HCT116 (cell line): ENCODE measurements around the gene MTHFSD. TPM values are rescaled to one million over a fixed set of nuclear protein-coding genes. Genes with fewer than 3 reads are reported as not detected.

Experiments used
- ATAC-seq: fragments of 200-7000 bp; cut with Tn5 transposase; 2 replicates; pipeline ENCODE4 v1.9.1; 2020; ENCODE audit warnings: mild to moderate bottlenecking, moderate library complexity
- BruUV-seq: library from RNA; stranded (reverse); fragments of 400-500 nt; replicated peaks from 2 replicates; lab custom pipeline; 2021; lab: Mats Ljungman, UMichigan
- CTCF ChIA-PET: fragments of 300-600 bp; sonication (Branson Sonifier 250); formaldehyde crosslinking; loops from one replicate; lab custom pipeline; 2021; ENCODE audit warnings: antibody characterized with exemption; lab: Charles Lee
- POLR2A ChIA-PET: fragments of 300-600, 350-600 bp; sonication (Branson Sonifier 250); formaldehyde crosslinking; loops from one replicate; lab custom pipeline; 2021; ENCODE audit warnings: antibody characterized with exemption; lab: Charles Lee
- RAD21 ChIA-PET, 2 experiments: fragments of 300-600 bp; sonication (Branson Sonifier 250); formaldehyde crosslinking; loops; one replicate each; lab custom pipeline; 2023; ENCODE audit warnings: low total read pairs in 2 of 2; ENCODE audit not compliant: uncharacterized antibody in 2 of 2, unreplicated experiment in 2 of 2, low non-redundant PET in 1 of 2; lab: Charles Lee
- DNase-seq: peaks from one replicate; pipeline ENCODE4 v3.0.0-alpha.2; 2010; ENCODE audit warnings: low read depth, low spot score
- H2AFZ ChIP-seq: fragments of 200-600 bp; shearing (Covaris generic), sonication (generic); 2 replicates; pipeline ENCODE4 v1.6.1; 2017; ENCODE audit warnings: low read depth, mixed run types, mixed read lengths, antibody characterized with exemption, low read length; ENCODE audit not compliant: poor library complexity, severe bottlenecking
- H3K27ac ChIP-seq: 2 replicates; pipeline ENCODE4 v1.5.1; 2012; ENCODE audit warnings: low read depth, low read length
- H3K27me3 ChIP-seq: fragments of 200-600 bp; sonication (generic); 2 replicates; pipeline ENCODE4 v1.6.1; 2016; ENCODE audit warnings: mixed run types, low read length, mixed read lengths; ENCODE audit not compliant: insufficient read depth
- H3K36me3 ChIP-seq, 2 experiments: fragments of 200-500 bp in 1 of 2; fragments of 200-600 bp in 1 of 2; sonication (Bioruptor generic) in 1 of 2; sonication (generic) in 1 of 2; 2 replicates each; pipeline versions ENCODE4 v1.5.1 to v1.6.1; 2014 to 2016; ENCODE audit warnings: low read length in 2 of 2, inconsistent platforms in 1 of 2, mixed read lengths in 1 of 2, mixed run types in 1 of 2; ENCODE audit not compliant: insufficient read depth in 2 of 2, control insufficient read depth in 1 of 2
- H3K4me1 ChIP-seq, 2 experiments: fragments of 200-600 bp in 1 of 2; sonication (generic) in 1 of 2; 2 replicates each; pipeline versions ENCODE4 v1.5.1 to v1.6.1; 2012 to 2017; ENCODE audit warnings: low read length in 2 of 2, inconsistent platforms in 1 of 2, mild to moderate bottlenecking in 1 of 2, mixed read lengths in 1 of 2, mixed run types in 1 of 2, moderate library complexity in 1 of 2; ENCODE audit not compliant: insufficient read depth in 2 of 2, control insufficient read depth in 1 of 2
- H3K4me2 ChIP-seq: fragments of 200-600 bp; sonication (generic); 2 replicates; pipeline ENCODE4 v1.6.1; 2017; ENCODE audit warnings: mixed run types, low read length, mixed read lengths
- H3K4me3 ChIP-seq, 2 experiments: fragments of 200-600 bp in 1 of 2; sonication (generic) in 1 of 2; replicated peaks in 1 of 2; 2 replicates each; pipeline ENCODE4 v1.5.1; 2011 to 2016; ENCODE audit warnings: low read length in 2 of 2, control low read depth in 1 of 2, low read depth in 1 of 2, mild to moderate bottlenecking in 1 of 2, mixed read lengths in 1 of 2, mixed run types in 1 of 2
- H3K79me2 ChIP-seq: fragments of 200-600 bp; sonication (generic); 2 replicates; pipeline ENCODE4 v1.6.1; 2017; ENCODE audit warnings: mild to moderate bottlenecking, mixed run types, low read length, moderate library complexity, mixed read lengths; ENCODE audit not compliant: insufficient read depth
- H3K9ac ChIP-seq: fragments of 200-600 bp; sonication (generic); 2 replicates; pipeline ENCODE4 v1.6.1; 2016; ENCODE audit warnings: low read length, mixed read lengths
- H3K9me2 ChIP-seq: fragments of 200-600 bp; sonication (generic), shearing (Covaris generic); 2 replicates; pipeline ENCODE4 v1.6.1; 2017; ENCODE audit warnings: mixed run types, mild to moderate bottlenecking, moderate library complexity; ENCODE audit not compliant: insufficient read depth
- H3K9me3 ChIP-seq, 2 experiments: fragments of 200-500 bp in 1 of 2; fragments of 200-600 bp in 1 of 2; sonication (Bioruptor generic) in 1 of 2; sonication (generic) in 1 of 2; 2 replicates each; pipeline ENCODE4 v1.6.1; 2014 to 2017; ENCODE audit warnings: low read length in 2 of 2, mixed read lengths in 2 of 2, inconsistent platforms in 1 of 2, low read depth in 1 of 2, mild to moderate bottlenecking in 1 of 2, mixed run types in 1 of 2, moderate library complexity in 1 of 2; ENCODE audit not compliant: control insufficient read depth in 1 of 2, insufficient read depth in 1 of 2
- H4K20me1 ChIP-seq: fragments of 200-600 bp; sonication (generic), shearing (Covaris generic); 2 replicates; pipeline ENCODE4 v1.6.1; 2017; ENCODE audit warnings: mixed run types, mild to moderate bottlenecking, moderate library complexity; ENCODE audit not compliant: insufficient read depth
- CBX3 ChIP-seq: IDR thresholded peaks from 2 replicates; pipeline ENCODE4 v1.6.1; 2012; ENCODE audit warnings: low read depth
- CEBPB ChIP-seq: IDR thresholded peaks from 2 replicates; pipeline ENCODE4 v1.6.1; 2012; ENCODE audit warnings: low read depth
- EGR1 ChIP-seq: IDR thresholded peaks from 2 replicates; pipeline ENCODE4 v1.6.1; 2012; ENCODE audit warnings: low read depth
- ELF1 ChIP-seq: IDR thresholded peaks from 2 replicates; pipeline ENCODE4 v1.6.1; 2012; ENCODE audit warnings: low read depth, borderline replicate concordance
- EZH2 ChIP-seq: fragments of 200-600 bp; sonication (generic); IDR thresholded peaks from 2 replicates; pipeline ENCODE4 v1.6.1; 2017; ENCODE audit warnings: antibody characterized with exemption, mixed run types
- EZH2phosphoT487 ChIP-seq: fragments of 200-600 bp; IDR thresholded peaks from 2 replicates; pipeline ENCODE4 v1.6.1; 2018; ENCODE audit warnings: antibody characterized with exemption, borderline replicate concordance
- JUND ChIP-seq: IDR thresholded peaks from 2 replicates; pipeline ENCODE4 v1.6.1; 2012
- POLR2A ChIP-seq: IDR thresholded peaks from 2 replicates; pipeline ENCODE4 v1.7.0; 2011; ENCODE audit warnings: borderline replicate concordance; ENCODE audit not compliant: insufficient read depth, insufficient read length; ENCODE audit errors: extremely low read depth
- RAD21 ChIP-seq: IDR thresholded peaks from 2 replicates; pipeline ENCODE4 v1.6.1; 2012; ENCODE audit warnings: low read depth, mild to moderate bottlenecking
- SIN3A ChIP-seq: IDR thresholded peaks from 2 replicates; pipeline ENCODE4 v1.6.1; 2012; ENCODE audit warnings: low read depth
- SP1 ChIP-seq: IDR thresholded peaks from 2 replicates; pipeline ENCODE4 v1.6.1; 2012; ENCODE audit warnings: low read depth
- TCF7L2 ChIP-seq: IDR thresholded peaks from 2 replicates; pipeline ENCODE4 v1.7.0; 2011; ENCODE audit warnings: borderline replicate concordance, inconsistent platforms; ENCODE audit not compliant: insufficient read depth, insufficient read length; ENCODE audit errors: extremely low read depth
- YY1 ChIP-seq: IDR thresholded peaks from 2 replicates; pipeline ENCODE4 v1.6.1; 2011; ENCODE audit warnings: low read length, low read depth, moderate library complexity, mild to moderate bottlenecking; ENCODE audit not compliant: insufficient replicate concordance; ENCODE audit errors: extremely low read depth
- ZFX ChIP-seq: fragments of 450-650 bp; IDR thresholded peaks from 2 replicates; pipeline ENCODE4 v1.6.1; 2017
- ZNF274 ChIP-seq: fragments of 200-500 bp; sonication (Bioruptor generic); IDR thresholded peaks from 2 replicates; pipeline ENCODE4 v1.6.1; 2014; ENCODE audit warnings: mild to moderate bottlenecking, low read depth, low read length, inconsistent platforms
- intact Hi-C: fragments of 100-400 bp; cut with micrococcal nuclease; formaldehyde crosslinking; loops from 2 replicates; pipeline ENCODE4 v1.10.0; 2022
- total RNA-seq: library from RNA; stranded (reverse); gene quantifications from one replicate; pipeline ENCODE4 v1.2.1, GENCODE V29; 2021; ENCODE audit not compliant: unreplicated experiment
- TF ChIP-seq, protein P1 (sequence below): IDR thresholded peaks from 2 replicates; pipeline ENCODE4 v1.6.1; 2012
- TF ChIP-seq, protein P2 (sequence below), 3 experiments: fragments of 200-600 bp in 1 of 3; sonication (generic) in 1 of 3; IDR thresholded peaks in 2 of 3; conservative IDR thresholded peaks in 1 of 3; 2 replicates each; pipeline ENCODE4 v1.5.1; 2012 to 2017; ENCODE audit warnings: low read depth in 2 of 3, low read length in 2 of 3, antibody characterized with exemption in 1 of 3, borderline replicate concordance in 1 of 3, control low read depth in 1 of 3, mild to moderate bottlenecking in 1 of 3, mixed read lengths in 1 of 3, mixed run types in 1 of 3, moderate library complexity in 1 of 3; ENCODE audit not compliant: insufficient read depth in 1 of 3
- TF ChIP-seq, protein P3 (sequence below): IDR thresholded peaks from 2 replicates; pipeline ENCODE4 v1.6.1; 2012; ENCODE audit warnings: low read depth
- TF ChIP-seq, protein P4 (sequence below): IDR thresholded peaks from 2 replicates; pipeline ENCODE4 v1.6.1; 2012

MTHFSD gene
- total RNA-seq, 1 experiment from 2014 or later = 33.1 TPM

DNA sequence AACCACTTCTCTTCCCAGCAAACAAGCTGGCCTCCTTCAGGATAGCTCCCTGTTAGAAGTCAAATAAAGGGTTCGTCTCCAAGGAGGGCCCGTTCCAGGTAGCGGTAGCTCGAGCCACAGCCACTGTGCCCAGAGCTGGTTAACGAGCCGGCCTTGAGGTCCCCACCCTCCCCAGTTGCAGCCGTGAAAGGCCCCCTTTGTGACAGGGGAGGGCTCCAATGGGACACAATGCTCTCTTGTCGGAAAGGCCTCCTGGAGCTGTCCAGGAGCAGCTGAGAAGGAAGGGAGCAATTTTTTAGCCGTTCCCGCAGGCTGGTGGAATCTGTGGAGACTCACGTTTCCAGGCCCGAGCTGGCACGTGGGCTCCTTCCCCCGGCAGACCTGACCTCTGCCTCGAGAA, 74.6 kb downstream of the MTHFSD start:
- DNase-seq (no peak), ATAC-seq (no peak)
- intact Hi-C loops = no loop called here
- Histone ChIP-seq H3K4me1 (peaks cover 8 to 18% of the 10 kb centered on the region in 2 experiments; a peak in 3 of 4 replicates), H3K4me2 (no peak overlapping the region), H3K9me2 (no peaks in the 10 kb centered on the region), H3K9me3 (peaks cover 6 to 14% of the 10 kb centered on the region in 2 experiments; a peak in 2 of 4 replicates), H3K4me3 (no peak overlapping the region), H3K79me2 (no peaks in the 10 kb centered on the region), H3K9ac (no peak overlapping the region), H3K27me3 (peaks cover 32% of the 10 kb centered on the region; the same call in 1 of the 2 replicates), H2AFZ (no peak overlapping the region), H3K27ac (no peak overlapping the region), H4K20me1 (no peaks in the 10 kb centered on the region), H3K36me3 (no peaks in the 10 kb centered on the region)
- TF ChIP-seq SP1 = no peak
- TF ChIP-seq CEBPB = no peak
- TF ChIP-seq, protein P1, sequence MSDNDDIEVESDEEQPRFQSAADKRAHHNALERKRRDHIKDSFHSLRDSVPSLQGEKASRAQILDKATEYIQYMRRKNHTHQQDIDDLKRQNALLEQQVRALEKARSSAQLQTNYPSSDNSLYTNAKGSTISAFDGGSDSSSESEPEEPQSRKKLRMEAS = no peak
- TF ChIP-seq EZH2phosphoT487 = no peak
- no peak for TF ChIP-seq SIN3A
- no peak for TF ChIP-seq ZFX
- TF ChIP-seq EZH2 = no peak
- no peak for TF ChIP-seq ZNF274
- no peak for TF ChIP-seq EGR1
- TF ChIP-seq, protein P2, sequence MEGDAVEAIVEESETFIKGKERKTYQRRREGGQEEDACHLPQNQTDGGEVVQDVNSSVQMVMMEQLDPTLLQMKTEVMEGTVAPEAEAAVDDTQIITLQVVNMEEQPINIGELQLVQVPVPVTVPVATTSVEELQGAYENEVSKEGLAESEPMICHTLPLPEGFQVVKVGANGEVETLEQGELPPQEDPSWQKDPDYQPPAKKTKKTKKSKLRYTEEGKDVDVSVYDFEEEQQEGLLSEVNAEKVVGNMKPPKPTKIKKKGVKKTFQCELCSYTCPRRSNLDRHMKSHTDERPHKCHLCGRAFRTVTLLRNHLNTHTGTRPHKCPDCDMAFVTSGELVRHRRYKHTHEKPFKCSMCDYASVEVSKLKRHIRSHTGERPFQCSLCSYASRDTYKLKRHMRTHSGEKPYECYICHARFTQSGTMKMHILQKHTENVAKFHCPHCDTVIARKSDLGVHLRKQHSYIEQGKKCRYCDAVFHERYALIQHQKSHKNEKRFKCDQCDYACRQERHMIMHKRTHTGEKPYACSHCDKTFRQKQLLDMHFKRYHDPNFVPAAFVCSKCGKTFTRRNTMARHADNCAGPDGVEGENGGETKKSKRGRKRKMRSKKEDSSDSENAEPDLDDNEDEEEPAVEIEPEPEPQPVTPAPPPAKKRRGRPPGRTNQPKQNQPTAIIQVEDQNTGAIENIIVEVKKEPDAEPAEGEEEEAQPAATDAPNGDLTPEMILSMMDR (IDR thresholded peaks at IDR 0.05 in 2 of 3, conservative IDR thresholded peaks at IDR 0.05 in 1 of 3; ENCODE audit: borderline replicate concordance in 1 of 3, insufficient read depth in 1 of 3, low read depth in 2 of 3, low read length in 2 of 3) = no peak
- TF ChIP-seq YY1 = no peak
- no peak for TF ChIP-seq JUND
- no peak for TF ChIP-seq TCF7L2
- TF ChIP-seq RAD21 = no peak
- TF ChIP-seq, protein P3, sequence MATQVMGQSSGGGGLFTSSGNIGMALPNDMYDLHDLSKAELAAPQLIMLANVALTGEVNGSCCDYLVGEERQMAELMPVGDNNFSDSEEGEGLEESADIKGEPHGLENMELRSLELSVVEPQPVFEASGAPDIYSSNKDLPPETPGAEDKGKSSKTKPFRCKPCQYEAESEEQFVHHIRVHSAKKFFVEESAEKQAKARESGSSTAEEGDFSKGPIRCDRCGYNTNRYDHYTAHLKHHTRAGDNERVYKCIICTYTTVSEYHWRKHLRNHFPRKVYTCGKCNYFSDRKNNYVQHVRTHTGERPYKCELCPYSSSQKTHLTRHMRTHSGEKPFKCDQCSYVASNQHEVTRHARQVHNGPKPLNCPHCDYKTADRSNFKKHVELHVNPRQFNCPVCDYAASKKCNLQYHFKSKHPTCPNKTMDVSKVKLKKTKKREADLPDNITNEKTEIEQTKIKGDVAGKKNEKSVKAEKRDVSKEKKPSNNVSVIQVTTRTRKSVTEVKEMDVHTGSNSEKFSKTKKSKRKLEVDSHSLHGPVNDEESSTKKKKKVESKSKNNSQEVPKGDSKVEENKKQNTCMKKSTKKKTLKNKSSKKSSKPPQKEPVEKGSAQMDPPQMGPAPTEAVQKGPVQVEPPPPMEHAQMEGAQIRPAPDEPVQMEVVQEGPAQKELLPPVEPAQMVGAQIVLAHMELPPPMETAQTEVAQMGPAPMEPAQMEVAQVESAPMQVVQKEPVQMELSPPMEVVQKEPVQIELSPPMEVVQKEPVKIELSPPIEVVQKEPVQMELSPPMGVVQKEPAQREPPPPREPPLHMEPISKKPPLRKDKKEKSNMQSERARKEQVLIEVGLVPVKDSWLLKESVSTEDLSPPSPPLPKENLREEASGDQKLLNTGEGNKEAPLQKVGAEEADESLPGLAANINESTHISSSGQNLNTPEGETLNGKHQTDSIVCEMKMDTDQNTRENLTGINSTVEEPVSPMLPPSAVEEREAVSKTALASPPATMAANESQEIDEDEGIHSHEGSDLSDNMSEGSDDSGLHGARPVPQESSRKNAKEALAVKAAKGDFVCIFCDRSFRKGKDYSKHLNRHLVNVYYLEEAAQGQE = no peak
- TF ChIP-seq CBX3 = no peak
- TF ChIP-seq POLR2A = no peak
- TF ChIP-seq ELF1 = no peak
- TF ChIP-seq, protein P4, sequence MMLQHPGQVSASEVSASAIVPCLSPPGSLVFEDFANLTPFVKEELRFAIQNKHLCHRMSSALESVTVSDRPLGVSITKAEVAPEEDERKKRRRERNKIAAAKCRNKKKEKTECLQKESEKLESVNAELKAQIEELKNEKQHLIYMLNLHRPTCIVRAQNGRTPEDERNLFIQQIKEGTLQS = no peak
- CTCF ChIA-PET = interaction anchor here (1.4 kb wide), 1 partner anchor 37 kb away, joined by 3 read pairs; no protein-coding TSS in a partner anchor
- BruUV-seq = no TSS peak
- RAD21 ChIA-PET = no interaction called here
- POLR2A ChIA-PET = interaction anchor here (0.5 kb wide), 1 partner anchor 72 kb away, joined by 3 read pairs; no protein-coding TSS in a partner anchor
